ENCODE measurements around the gene ZNF687.

ZNF687 gene

GRCh38 chr1:151282883-151283725 is 1.0 kb downstream of the ZNF687 start:
- peak overlapping the region; percentile 83 for H3K4me3 ChIP-seq (ENCODE audit: low read depth, low read length)
- H3K9me3 ChIP-seq (ENCODE audit: control insufficient read depth, insufficient read depth, low read depth, low read length), result no peaks in the 10 kb centered on the region
- H3K4me1 ChIP-seq (ENCODE audit: control insufficient read depth, insufficient read depth, low read length), result peaks cover 12% of the 10 kb centered on the region
- peak overlapping the region; percentile 85 for H3K9ac ChIP-seq (ENCODE audit: low read length)
- peak overlapping the region; percentile 97 for H3K27ac ChIP-seq (ENCODE audit: low read depth, low read length)
- H3K36me3 ChIP-seq (ENCODE audit: control insufficient read depth, insufficient read depth, low read length), result peaks cover 35% of the 10 kb centered on the region
- no peaks in the 10 kb centered on the region for H3K27me3 ChIP-seq (ENCODE audit: control insufficient read depth, insufficient read depth, low read length)

- no peaks in the 10 kb centered on the region for H3K27me3 ChIP-seq (ENCODE audit: control insufficient read depth, insufficient read depth, low read length)
- no peak overlapping the region for H3K9ac ChIP-seq (ENCODE audit: low read length)
- peaks cover 12% of the 10 kb centered on the region for H3K4me1 ChIP-seq (ENCODE audit: control insufficient read depth, insufficient read depth, low read length)
- H3K9me3 ChIP-seq (ENCODE audit: control insufficient read depth, insufficient read depth, low read depth, low read length), result no peaks in the 10 kb centered on the region
- peaks cover 45% of the 10 kb centered on the region for H3K36me3 ChIP-seq (ENCODE audit: control insufficient read depth, insufficient read depth, low read length)
- H3K27ac ChIP-seq (ENCODE audit: low read depth, low read length), result no peak overlapping the region
- H3K4me3 ChIP-seq (ENCODE audit: low read depth, low read length), result peak overlapping the region; percentile 83; the same call in 1 of the 2 replicates
Observed at GRCh38 chr1:151284013-151284577, 2.0 kb downstream of the ZNF687 start.

- Histone ChIP-seq H3K9me3 (ENCODE audit: control insufficient read depth, insufficient read depth, low read depth, low read length) (no peaks in the 10 kb centered on the region), H3K4me3 (ENCODE audit: low read depth, low read length) (no peak overlapping the region), H3K4me1 (ENCODE audit: control insufficient read depth, insufficient read depth, low read length) (peaks cover 15% of the 10 kb centered on the region), H3K27ac (ENCODE audit: low read depth, low read length) (no peak overlapping the region), H3K27me3 (ENCODE audit: control insufficient read depth, insufficient read depth, low read length) (no peaks in the 10 kb centered on the region), H3K9ac (ENCODE audit: low read length) (no peak overlapping the region), H3K36me3 (ENCODE audit: control insufficient read depth, insufficient read depth, low read length) (peaks cover 69% of the 10 kb centered on the region)
Observed at GRCh38 chr1:151286619-151287340, 4.7 kb downstream of the ZNF687 start.

GRCh38 chr1:151287341-151287699 is 5.2 kb downstream of the ZNF687 start:
- Histone ChIP-seq H3K4me1 (ENCODE audit: control insufficient read depth, insufficient read depth, low read length) (peaks cover 15% of the 10 kb centered on the region), H3K36me3 (ENCODE audit: control insufficient read depth, insufficient read depth, low read length) (peaks cover 75% of the 10 kb centered on the region), H3K4me3 (ENCODE audit: low read depth, low read length) (no peak overlapping the region), H3K27ac (ENCODE audit: low read depth, low read length) (no peak overlapping the region), H3K9me3 (ENCODE audit: control insufficient read depth, insufficient read depth, low read depth, low read length) (no peaks in the 10 kb centered on the region), H3K9ac (ENCODE audit: low read length) (no peak overlapping the region), H3K27me3 (ENCODE audit: control insufficient read depth, insufficient read depth, low read length) (no peaks in the 10 kb centered on the region)

GRCh38 chr1:151287767-151288500 is 5.8 kb downstream of the ZNF687 start:
- Histone ChIP-seq H3K9ac (ENCODE audit: low read length) (no peak overlapping the region), H3K4me3 (ENCODE audit: low read depth, low read length) (no peak overlapping the region), H3K27ac (ENCODE audit: low read depth, low read length) (no peak overlapping the region), H3K4me1 (ENCODE audit: control insufficient read depth, insufficient read depth, low read length) (peaks cover 15% of the 10 kb centered on the region), H3K27me3 (ENCODE audit: control insufficient read depth, insufficient read depth, low read length) (no peaks in the 10 kb centered on the region), H3K36me3 (ENCODE audit: control insufficient read depth, insufficient read depth, low read length) (peaks cover 81% of the 10 kb centered on the region), H3K9me3 (ENCODE audit: control insufficient read depth, insufficient read depth, low read depth, low read length) (no peaks in the 10 kb centered on the region)

- Histone ChIP-seq H3K4me1 (ENCODE audit: control insufficient read depth, insufficient read depth, low read length) (peaks cover 9% of the 10 kb centered on the region), H3K4me3 (ENCODE audit: low read depth, low read length) (no peak overlapping the region), H3K9ac (ENCODE audit: low read length) (no peak overlapping the region), H3K27me3 (ENCODE audit: control insufficient read depth, insufficient read depth, low read length) (no peaks in the 10 kb centered on the region), H3K27ac (ENCODE audit: low read depth, low read length) (no peak overlapping the region), H3K9me3 (ENCODE audit: control insufficient read depth, insufficient read depth, low read depth, low read length) (no peaks in the 10 kb centered on the region), H3K36me3 (ENCODE audit: control insufficient read depth, insufficient read depth, low read length) (peaks cover 86% of the 10 kb centered on the region)
Observed at GRCh38 chr1:151288502-151288901, 6.4 kb downstream of the ZNF687 start.

- no peak overlapping the region for H3K27ac ChIP-seq (ENCODE audit: low read depth, low read length)
- peaks cover 94% of the 10 kb centered on the region for H3K36me3 ChIP-seq (ENCODE audit: control insufficient read depth, insufficient read depth, low read length)
- no peak overlapping the region for H3K9ac ChIP-seq (ENCODE audit: low read length)
Observed at GRCh38 chr1:151289080-151289935, 7.2 kb downstream of the ZNF687 start.

GRCh38 chr1:151289991-151290708 is 8.1 kb downstream of the ZNF687 start:
- no peaks in the 10 kb centered on the region for H3K9me3 ChIP-seq (ENCODE audit: control insufficient read depth, insufficient read depth, low read depth, low read length)
- no peaks in the 10 kb centered on the region for H3K27me3 ChIP-seq (ENCODE audit: control insufficient read depth, insufficient read depth, low read length)
- no peak overlapping the region for H3K9ac ChIP-seq (ENCODE audit: low read length)
- H3K36me3 ChIP-seq (ENCODE audit: control insufficient read depth, insufficient read depth, low read length), result peaks cover 88% of the 10 kb centered on the region
- no peak overlapping the region for H3K4me3 ChIP-seq (ENCODE audit: low read depth, low read length)
- no peak overlapping the region for H3K27ac ChIP-seq (ENCODE audit: low read depth, low read length)
- H3K4me1 ChIP-seq (ENCODE audit: control insufficient read depth, insufficient read depth, low read length), result peaks cover 19% of the 10 kb centered on the region

More at GRCh38 chr1:151289080-151289935, 7.2 kb downstream of the ZNF687 start:
- Histone ChIP-seq H3K4me3 (ENCODE audit: low read depth, low read length) (no peak overlapping the region), H3K4me1 (ENCODE audit: control insufficient read depth, insufficient read depth, low read length) (peaks cover 11% of the 10 kb centered on the region), H3K27me3 (ENCODE audit: control insufficient read depth, insufficient read depth, low read length) (no peaks in the 10 kb centered on the region), H3K9me3 (ENCODE audit: control insufficient read depth, insufficient read depth, low read depth, low read length) (no peaks in the 10 kb centered on the region)

- no peak overlapping the region for H3K9ac ChIP-seq (ENCODE audit: low read length)
- no peak overlapping the region for H3K27ac ChIP-seq (ENCODE audit: low read depth, low read length)
- H3K9me3 ChIP-seq (ENCODE audit: control insufficient read depth, insufficient read depth, low read depth, low read length), result no peaks in the 10 kb centered on the region
- peaks cover 25% of the 10 kb centered on the region for H3K4me1 ChIP-seq (ENCODE audit: control insufficient read depth, insufficient read depth, low read length)
- H3K27me3 ChIP-seq (ENCODE audit: control insufficient read depth, insufficient read depth, low read length), result no peaks in the 10 kb centered on the region
- no peak overlapping the region for H3K4me3 ChIP-seq (ENCODE audit: low read depth, low read length)
- peaks cover 84% of the 10 kb centered on the region for H3K36me3 ChIP-seq (ENCODE audit: control insufficient read depth, insufficient read depth, low read length)
Observed at GRCh38 chr1:151290709-151291303, 8.7 kb downstream of the ZNF687 start.

All from HUES6 (cell line).